ENCODE results near the gene HLA-DOB. TPM values are rescaled to one million over a fixed set of nuclear protein-coding genes. Genes with fewer than 3 reads are reported as not detected.

Gene HLA-DOB
- polyA plus RNA-seq (ENCODE audit: insufficient read depth in 1 of 5, insufficient read length in 5 of 5, low replicate concordance in 1 of 5), result under 1 TPM; 0.27 to 0.63 (median 0.38) TPM
- long read RNA-seq, donor 1, result 0 reads
- long read RNA-seq, donor 2, result 0 reads
- long read RNA-seq, donor 3, result 0 reads
- long read RNA-seq, donor 4, result 0 reads
- long read RNA-seq, donor 5, partial matches to known transcripts, result 0 of 1 reads
- long read RNA-seq, donor 5, other reads (novel, unspliced or antisense), result 0 of 1 reads
- long read RNA-seq, donor 6, result 0 reads
- long read RNA-seq, donor 7, result 0 reads
- long read RNA-seq, donor 8, result 0 reads

GRCh38 chr6:32816746-32817204, at the start of gene HLA-DOB:
Gene HLA-DOB, minus strand, starts transcription at chr6:32817002. Its CDS starts 51 bp downstream, at chr6:32816951.
- no peak for DNase-seq

DNA sequence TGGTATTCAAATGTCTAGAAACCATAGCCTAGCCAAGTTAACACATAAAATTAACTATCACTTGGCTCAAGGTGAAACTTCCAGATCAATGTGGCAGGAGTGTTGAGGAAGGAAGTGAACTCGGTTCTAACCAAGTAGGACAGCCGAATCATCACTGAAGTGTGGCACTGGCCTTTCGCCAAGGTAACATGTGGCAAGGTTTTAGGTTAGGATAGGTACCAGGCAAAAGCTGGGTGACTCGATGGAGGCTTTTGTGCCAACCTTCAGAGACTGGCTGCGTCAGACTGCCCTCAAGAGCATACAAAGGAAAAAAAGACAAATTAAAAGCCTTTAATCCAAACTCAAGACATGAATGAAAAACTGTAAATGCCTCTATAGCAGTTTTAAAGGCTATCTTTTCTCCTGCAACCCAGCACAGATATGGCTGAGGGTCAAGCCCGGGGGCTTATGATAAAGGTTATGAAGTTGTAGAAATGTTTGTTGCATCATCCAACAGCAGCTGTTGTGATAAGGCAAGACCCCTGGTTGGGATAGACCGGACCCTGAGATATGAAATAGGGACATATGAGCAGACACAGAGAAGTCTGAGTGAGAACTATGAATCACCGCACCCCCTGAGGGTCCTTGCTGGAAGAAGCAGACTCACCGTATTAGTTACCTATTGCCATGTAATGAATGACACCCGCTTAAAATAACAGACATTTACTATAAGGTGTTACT, 49.1 kb upstream of the HLA-DOB start:
- DNase-seq, result no peak

GRCh38 chr6:32862725-32863124, 45.9 kb upstream of the HLA-DOB start:
- no peak for DNase-seq

GRCh38 chr6:32860674-32861073, 43.9 kb upstream of the HLA-DOB start:
- DNase-seq, result no peak

GRCh38 chr6:32858194-32858593, 41.4 kb upstream of the HLA-DOB start:
- DNase-seq, result no peak

DNA sequence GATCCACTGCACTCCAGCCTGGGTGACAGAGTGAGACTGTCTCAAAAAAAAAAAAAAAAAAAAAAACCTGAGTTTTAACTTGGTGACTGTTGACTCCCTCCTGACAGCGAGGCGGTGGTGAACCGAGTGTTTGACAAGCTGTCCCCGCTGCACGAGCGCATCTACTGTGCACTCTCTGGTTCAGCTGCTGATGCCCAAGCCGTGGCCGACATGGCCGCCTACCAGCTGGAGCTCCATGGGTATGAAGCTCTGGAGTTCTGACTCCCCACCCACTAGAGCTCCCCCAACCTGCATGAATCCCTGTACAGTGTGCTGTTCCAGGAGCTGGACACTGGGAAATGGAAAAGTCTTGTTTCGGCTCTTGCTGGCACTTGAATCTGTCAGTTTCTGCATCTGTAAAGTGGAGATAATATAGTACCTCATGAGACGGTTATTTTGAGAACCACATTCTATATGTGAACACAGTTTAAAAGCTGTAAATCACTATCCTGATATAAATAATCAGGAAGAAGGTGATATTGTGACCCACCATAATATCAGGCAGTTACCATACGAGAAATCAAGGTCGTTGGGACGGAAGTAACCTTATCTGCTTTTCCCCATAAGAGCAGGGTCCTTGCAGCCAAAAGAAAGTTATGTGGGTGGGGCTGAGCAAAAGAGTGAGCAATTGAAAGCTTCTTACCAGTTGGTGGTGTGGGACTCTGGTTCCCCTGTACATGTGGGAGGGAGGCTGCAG, 40.5 kb upstream of the HLA-DOB start:
- DNase-seq, result no peak

DNA sequence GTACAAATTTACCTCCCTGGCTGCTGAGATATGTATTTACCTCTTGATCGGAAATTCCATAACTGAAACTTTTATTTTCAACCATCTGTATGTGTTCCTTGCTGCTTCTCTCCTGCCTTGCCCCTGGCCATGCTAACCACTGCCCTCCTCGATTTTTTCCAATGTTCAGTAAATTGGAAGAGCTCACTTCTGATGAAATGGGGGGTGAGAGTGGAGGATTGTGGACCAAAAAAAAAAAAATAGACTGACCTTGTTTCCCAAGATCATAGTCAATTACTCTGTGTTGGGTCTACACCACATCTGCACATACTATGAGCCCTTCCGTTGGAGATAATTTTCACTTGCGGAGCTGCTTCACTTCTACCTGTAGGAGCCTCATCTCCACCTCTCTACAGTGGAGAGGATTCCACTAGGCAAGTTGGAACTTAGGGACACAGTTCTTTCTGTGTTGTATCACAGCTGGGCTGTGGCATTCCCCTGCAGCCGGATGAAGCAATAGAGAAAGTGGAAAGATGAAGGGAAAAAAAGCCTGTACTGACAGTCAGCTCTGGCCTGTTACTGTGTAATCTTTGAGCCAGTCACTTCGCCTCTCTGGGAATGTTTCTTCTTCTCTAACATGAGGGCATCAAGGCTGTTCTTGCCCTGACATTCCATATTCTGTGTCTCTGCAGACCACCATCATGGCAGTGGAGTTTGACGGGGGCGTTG, 38.8 kb upstream of the HLA-DOB start:
- DNase-seq, result no peak

GRCh38 chr6:32854376-32855178, 37.8 kb upstream of the HLA-DOB start:
- DNase-seq, result peak in 1 of 2 donors; percentile 36

- DNase-seq, result peak; percentile 94 to 95
Measured at GRCh38 chr6:32853541-32854375, 37.0 kb upstream of the HLA-DOB start, which contains the start of the genes PSMB9 and TAP1. Gene PSMB9, plus strand, starts transcription at chr6:32854192. Its CDS starts 38 bp downstream, at chr6:32854230. Gene TAP1, minus strand, starts transcription at chr6:32853704. Its CDS starts 68 bp downstream, at chr6:32853636.

DNA sequence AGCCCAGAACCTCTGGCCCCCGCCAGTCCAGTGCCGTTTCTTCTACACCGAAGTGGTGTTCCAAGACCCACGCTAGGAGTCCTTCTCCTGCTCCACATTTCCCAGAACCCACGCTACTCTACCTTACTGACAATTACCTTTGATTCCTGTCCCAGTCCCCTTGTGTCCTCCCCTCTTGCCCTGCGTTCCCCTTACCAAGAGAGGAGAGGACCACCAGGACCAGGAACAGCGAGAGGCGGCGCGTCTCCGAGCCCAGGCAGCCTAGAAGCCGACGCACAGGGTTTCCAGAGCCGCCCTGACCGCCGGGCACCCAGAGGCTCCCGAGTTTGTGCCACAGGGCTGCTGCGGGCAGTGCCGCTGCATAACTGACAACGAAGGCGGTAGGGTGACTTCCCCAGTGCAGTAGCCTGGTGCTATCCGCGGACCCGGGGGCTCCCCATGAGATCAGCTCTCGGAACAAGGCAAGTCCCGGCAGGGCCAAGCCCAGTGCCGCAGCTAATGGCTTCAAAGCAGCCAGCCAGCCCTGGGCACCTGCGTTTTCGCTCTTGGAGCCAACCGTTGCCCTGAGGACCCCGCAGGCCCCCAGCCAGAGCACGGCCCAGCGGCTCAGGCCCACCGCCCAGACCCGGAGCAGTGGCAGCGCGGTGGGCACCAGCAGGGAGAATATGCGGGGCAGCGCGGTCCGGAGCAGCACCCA, 36.2 kb upstream of the HLA-DOB start:
- DNase-seq, result peak in 1 of 2 donors; percentile 32

GRCh38 chr6:32852018-32852843, 35.4 kb upstream of the HLA-DOB start:
- no peak for DNase-seq

- no peak for DNase-seq
Measured at GRCh38 chr6:32851025-32851424, 34.2 kb upstream of the HLA-DOB start.

- DNase-seq, result no peak
Measured at GRCh38 chr6:32849126-32849525, 32.3 kb upstream of the HLA-DOB start.

DNA sequence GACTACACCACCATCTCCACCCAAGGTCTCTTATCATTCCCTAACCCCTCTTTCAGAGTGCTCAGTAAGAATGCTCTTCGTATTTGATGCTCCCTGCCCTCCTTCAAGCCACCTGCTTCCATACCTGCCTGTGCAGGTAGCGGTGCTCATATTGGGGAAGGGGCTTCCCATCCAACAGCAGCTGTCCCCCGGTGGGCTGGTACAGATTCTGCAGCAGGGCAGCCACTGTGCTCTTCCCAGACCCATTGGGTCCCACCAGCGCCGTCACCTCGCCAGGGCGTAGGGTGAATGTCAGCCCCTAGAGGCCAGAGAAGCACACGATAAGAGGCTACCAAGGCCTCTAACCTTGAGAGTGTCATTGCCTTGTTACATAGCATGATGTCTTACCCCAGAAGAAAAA, 31.0 kb upstream of the HLA-DOB start:
- DNase-seq, result no peak

GRCh38 chr6:32847004-32847403, 30.2 kb upstream of the HLA-DOB start:
- no peak for DNase-seq

- DNase-seq, result no peak
Measured at GRCh38 chr6:32845384-32845884, 28.6 kb upstream of the HLA-DOB start.

GRCh38 chr6:32844839-32845383, 28.1 kb upstream of the HLA-DOB start:
- DNase-seq, result no peak

Measured in right lung (tissue), 10 donors.